Endothelial cell of umbilical vein (primary cell): ENCODE data around the gene VEGFA.

Experiments used
- CTCF ChIP-seq, 2 donors: IDR thresholded peaks; 1 replicate in 1 of 2; 2 replicates in 1 of 2; pipeline ENCODE4 v1.5.1; 2011; ENCODE audit warnings: low read length in 2 of 2, mild to moderate bottlenecking in 2 of 2, moderate library complexity in 2 of 2, control low read depth in 1 of 2, inconsistent platforms in 1 of 2, low read depth in 1 of 2; ENCODE audit not compliant: insufficient read depth in 1 of 2; ENCODE audit errors: extremely low read depth in 1 of 2
- POLR2A ChIP-seq: IDR thresholded peaks from 2 replicates; pipeline ENCODE4 v1.6.1; 2012; ENCODE audit warnings: low read depth, mild to moderate bottlenecking, control low read depth, low read length
- POLR2AphosphoS5 ChIP-seq: IDR thresholded peaks from 2 replicates; pipeline ENCODE4 v1.6.1; 2012; ENCODE audit warnings: low read depth, mild to moderate bottlenecking, control low read depth, low read length, moderate library complexity; ENCODE audit not compliant: insufficient read depth

DNA sequence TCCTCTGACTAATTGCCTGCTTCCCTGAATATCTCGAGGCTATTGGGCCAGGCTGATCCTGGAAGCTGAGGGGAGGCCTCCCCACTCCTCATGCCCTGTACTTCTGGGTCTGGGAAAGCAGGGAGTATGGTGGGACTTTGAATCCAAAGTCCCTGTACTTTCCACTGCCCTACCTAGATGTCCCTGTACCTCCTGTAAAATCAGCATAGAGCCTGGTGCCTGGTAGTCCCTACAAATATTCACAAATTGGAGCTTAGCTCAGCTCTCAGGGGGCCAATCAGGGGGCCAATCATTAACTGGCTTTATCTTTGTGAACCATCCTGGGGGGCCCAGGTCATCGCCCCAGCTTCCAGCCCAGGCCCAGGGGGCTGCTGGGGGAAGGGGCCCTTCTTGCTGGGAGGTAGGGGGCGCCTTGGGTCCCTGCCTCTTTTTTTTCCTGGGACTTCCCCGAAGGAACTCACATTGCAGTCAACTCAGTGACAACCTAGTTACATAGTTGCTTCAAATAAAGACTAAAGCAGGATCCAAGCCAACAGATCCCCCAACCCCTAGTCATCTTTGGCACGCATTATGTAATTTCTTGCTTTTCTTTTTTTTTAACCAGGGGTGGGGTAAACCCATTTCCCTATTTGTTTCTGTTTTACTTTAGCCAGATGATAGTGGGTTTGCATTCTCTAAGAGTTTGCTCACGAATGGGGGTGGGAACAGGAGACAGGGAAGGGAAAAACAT lies 6.9 kb upstream of the VEGFA start:
- TF ChIP-seq CTCF (IDR thresholded peaks at IDR 0.05; ENCODE audit: extremely low read depth in 1 of 2, insufficient read depth in 1 of 2, low read depth in 1 of 2, low read length in 2 of 2): no peak
- TF ChIP-seq POLR2A: no peak
- TF ChIP-seq POLR2AphosphoS5: no peak
